22Rv1 (cell line): ENCODE measurements around the gene SUGP2.

Source experiments
- ZFX ChIP-seq: fragments of 450-650 bp; IDR thresholded peaks from 2 replicates; pipeline ENCODE4 v1.6.1; 2017; ENCODE audit warnings: antibody characterized with exemption, borderline replicate concordance
- TF ChIP-seq, protein P1 (sequence below): fragments of 450-650 bp; IDR thresholded peaks from 2 replicates; pipeline ENCODE4 v1.5.1; 2017; ENCODE audit warnings: mild to moderate bottlenecking

- TF ChIP-seq, protein P1, sequence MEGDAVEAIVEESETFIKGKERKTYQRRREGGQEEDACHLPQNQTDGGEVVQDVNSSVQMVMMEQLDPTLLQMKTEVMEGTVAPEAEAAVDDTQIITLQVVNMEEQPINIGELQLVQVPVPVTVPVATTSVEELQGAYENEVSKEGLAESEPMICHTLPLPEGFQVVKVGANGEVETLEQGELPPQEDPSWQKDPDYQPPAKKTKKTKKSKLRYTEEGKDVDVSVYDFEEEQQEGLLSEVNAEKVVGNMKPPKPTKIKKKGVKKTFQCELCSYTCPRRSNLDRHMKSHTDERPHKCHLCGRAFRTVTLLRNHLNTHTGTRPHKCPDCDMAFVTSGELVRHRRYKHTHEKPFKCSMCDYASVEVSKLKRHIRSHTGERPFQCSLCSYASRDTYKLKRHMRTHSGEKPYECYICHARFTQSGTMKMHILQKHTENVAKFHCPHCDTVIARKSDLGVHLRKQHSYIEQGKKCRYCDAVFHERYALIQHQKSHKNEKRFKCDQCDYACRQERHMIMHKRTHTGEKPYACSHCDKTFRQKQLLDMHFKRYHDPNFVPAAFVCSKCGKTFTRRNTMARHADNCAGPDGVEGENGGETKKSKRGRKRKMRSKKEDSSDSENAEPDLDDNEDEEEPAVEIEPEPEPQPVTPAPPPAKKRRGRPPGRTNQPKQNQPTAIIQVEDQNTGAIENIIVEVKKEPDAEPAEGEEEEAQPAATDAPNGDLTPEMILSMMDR, result peak; percentile 84
- no peak for TF ChIP-seq ZFX
Observed at GRCh38 chr19:19053508-19054314, 20.4 kb upstream of the SUGP2 start.
